B cell (primary cell): ENCODE results near the gene MGAT5. TPM values are rescaled to one million over a fixed set of nuclear protein-coding genes. Genes with fewer than 3 reads are reported as not detected.

Experiments used
- ATAC-seq: fragments of 200-7000 bp; cut with Tn5 transposase; one replicate; pipeline ENCODE4 v1.10.0; 2021; ENCODE audit warnings: low read depth, mild to moderate bottlenecking, moderate number of reproducible peaks, moderate library complexity
- CTCF ChIA-PET: fragments of 350-600 bp; sonication (Branson Sonifier 250); formaldehyde crosslinking; loops from one replicate; lab custom pipeline; 2021; ENCODE audit warnings: antibody characterized with exemption, inconsistent platforms; lab: Charles Lee
- POLR2A ChIA-PET: fragments of 350-600 bp; sonication (Branson Sonifier 250); formaldehyde crosslinking; loops from one replicate; lab custom pipeline; 2021; ENCODE audit warnings: antibody characterized with exemption; lab: Charles Lee
- DNase-seq: peaks from one replicate; pipeline ENCODE4 v3.0.0; 2013
- H2AFZ ChIP-seq: 2 replicates; pipeline ENCODE4 v1.6.1; 2012; ENCODE audit warnings: mild to moderate bottlenecking, low read depth, low read length; ENCODE audit not compliant: insufficient read depth, poor library complexity, severe bottlenecking
- H3K27ac ChIP-seq, 2 donors: 1 replicate in 1 of 2; 2 replicates in 1 of 2; pipeline ENCODE4 v1.5.1; 2012 to 2013; ENCODE audit warnings: low read length in 2 of 2, mild to moderate bottlenecking in 2 of 2, moderate library complexity in 1 of 2
- H3K27me3 ChIP-seq, 4 experiments: fragments of 200-600 bp in 1 of 4; sonication (generic) in 1 of 4; replicated peaks in 1 of 4; 1 replicate in 2 of 4; 2 replicates in 2 of 4; pipeline versions ENCODE4 v1.6.1 to v1.7.0; 2013 to 2016; ENCODE audit warnings: low read length in 3 of 4, mild to moderate bottlenecking in 2 of 4, mixed read lengths in 1 of 4, moderate library complexity in 1 of 4; ENCODE audit not compliant: insufficient read depth in 4 of 4, control insufficient read depth in 3 of 4; ENCODE audit errors: control extremely low read depth in 1 of 4
- H3K36me3 ChIP-seq, 2 experiments: replicated peaks in 1 of 2; 1 replicate in 1 of 2; 2 replicates in 1 of 2; pipeline versions ENCODE4 v1.6.1 to v1.7.1; 2013; ENCODE audit warnings: low read length in 1 of 2; ENCODE audit not compliant: insufficient read depth in 2 of 2, control insufficient read depth in 1 of 2; ENCODE audit errors: control extremely low read depth in 1 of 2, extremely low read depth in 1 of 2
- H3K4me1 ChIP-seq, 2 donors: fragments of 200-600 bp in 1 of 2; sonication (generic) in 1 of 2; 1 replicate in 1 of 2; 2 replicates in 1 of 2; pipeline versions ENCODE4 v1.5.1 to v1.6.1; 2013 to 2017; ENCODE audit warnings: low read length in 2 of 2; ENCODE audit not compliant: control insufficient read depth in 2 of 2, insufficient read depth in 2 of 2
- H3K4me2 ChIP-seq: replicated peaks from 2 replicates; pipeline ENCODE3; 2012; ENCODE audit warnings: mild to moderate bottlenecking, low read depth, low read length; ENCODE audit not compliant: poor library complexity, severe bottlenecking
- H3K4me3 ChIP-seq, 5 experiments: fragments of 200-600 bp in 1 of 5; sonication (generic) in 1 of 5; 1 replicate in 3 of 5; 2 replicates in 2 of 5; pipeline versions ENCODE4 v1.5.1 to v1.7.0; 2011 to 2016; ENCODE audit warnings: low read length in 4 of 5, mild to moderate bottlenecking in 4 of 5, low read depth in 2 of 5, control low read depth in 1 of 5, moderate library complexity in 1 of 5; ENCODE audit not compliant: insufficient read depth in 1 of 5; ENCODE audit errors: control extremely low read depth in 1 of 5, extremely low read depth in 1 of 5
- H3K79me2 ChIP-seq: fragments of 200-600 bp; sonication (generic); one replicate; pipeline ENCODE4 v1.6.0; 2016; ENCODE audit warnings: low read length; ENCODE audit not compliant: control insufficient read depth, insufficient read depth
- H3K9ac ChIP-seq: fragments of 200-600 bp; sonication (generic); 2 replicates; pipeline ENCODE4 v1.6.1; 2017; ENCODE audit warnings: mild to moderate bottlenecking, low read length, moderate library complexity
- H3K9me3 ChIP-seq, 3 donors: one replicate each; pipeline versions ENCODE4 v1.6.1 to v1.7.1; 2013; ENCODE audit warnings: low read length in 2 of 3; ENCODE audit not compliant: control insufficient read depth in 2 of 3, insufficient read depth in 1 of 3; ENCODE audit errors: control extremely low read depth in 1 of 3
- H4K20me1 ChIP-seq: 2 replicates; pipeline ENCODE4 v1.6.0; 2012; ENCODE audit warnings: mild to moderate bottlenecking, low read length; ENCODE audit not compliant: insufficient read depth, control insufficient read depth, poor library complexity, severe bottlenecking
- H3K27ac Mint-ChIP-seq: one replicate; pipeline ENCODE4 v1.8.0; 2021; ENCODE audit warnings: mixed read lengths
- H3K27me3 Mint-ChIP-seq: one replicate; pipeline ENCODE4 v1.8.0; 2021; ENCODE audit warnings: mixed read lengths
- H3K4me1 Mint-ChIP-seq: one replicate; pipeline ENCODE4 v1.8.0; 2021; ENCODE audit warnings: mixed read lengths
- H3K4me3 Mint-ChIP-seq: one replicate; pipeline ENCODE4 v1.8.0; 2021; ENCODE audit warnings: mixed read lengths
- H3K9me3 Mint-ChIP-seq: one replicate; pipeline ENCODE4 v1.8.0; 2022; ENCODE audit warnings: mixed read lengths; ENCODE audit not compliant: insufficient read depth
- EZH2 ChIP-seq: IDR thresholded peaks from 2 replicates; pipeline ENCODE4 v1.6.1; 2012; ENCODE audit warnings: borderline replicate concordance, low read depth, mild to moderate bottlenecking, moderate library complexity, low read length; ENCODE audit not compliant: insufficient read depth, poor library complexity, severe bottlenecking
- WGBS: methylation state at CpG from one replicate; pipeline ENCODE4 v1.1.5; 2013; ENCODE audit warnings: missing lambda C conversion rate; ENCODE audit not compliant: insufficient coverage; 5-methylcytosine and 5-hydroxymethylcytosine counted together
- intact Hi-C: fragments of 100-400 bp; cut with micrococcal nuclease; formaldehyde crosslinking; loops from one replicate; pipeline ENCODE4 v1.10.0; 2022
- polyA plus RNA-seq: library from polyadenylated mRNA; depleted of rRNA; stranded (reverse); fragments of >200 nt; gene quantifications from 2 replicates; pipeline ENCODE4 v1.2.3, GENCODE V29; 2012
- total RNA-seq, 2 donors: library from RNA; stranded (reverse); fragments of 120-200 nt in 1 of 2; gene quantifications; 1 replicate in 1 of 2; 2 replicates in 1 of 2; pipeline versions ENCODE4 v1.2.3 to v1.2.4, GENCODE V29; 2013 to 2022
- TF ChIP-seq, protein P1 (sequence below): fragments of 200-600 bp; IDR thresholded peaks from one replicate; pipeline ENCODE4 v1.8.0; 2022; ENCODE audit warnings: antibody characterized with exemption, mild to moderate bottlenecking

The MGAT5 gene
- total and polyA plus RNA-seq, 2 donors (not counting 1 experiment from before 2014, with no cell fraction given): 27.2 to 184 TPM

DNA sequence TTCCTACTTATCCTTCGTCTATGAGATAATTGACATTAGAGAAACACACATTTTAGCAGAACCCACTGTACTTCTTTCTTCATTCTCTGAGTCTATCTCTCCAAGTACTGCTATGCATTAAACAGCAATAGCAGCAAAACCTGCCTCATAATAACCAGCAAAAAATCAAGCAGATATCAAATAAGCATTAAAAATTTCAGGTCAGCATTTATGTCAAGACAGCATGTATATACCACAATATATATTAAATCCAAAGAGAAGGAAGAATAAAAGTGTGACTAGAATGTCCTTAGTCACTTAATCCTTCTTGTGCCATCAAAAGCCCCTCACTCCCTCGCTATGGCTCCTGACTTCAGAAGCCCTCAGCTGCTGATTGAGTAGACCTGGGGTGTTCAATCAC, 131.3 kb downstream of the MGAT5 start:
- Histone ChIP-seq H3K27me3 (no peaks in the 10 kb centered on the region), H3K9ac (no peak overlapping the region), H4K20me1 (peaks cover 13% of the 10 kb centered on the region), H3K36me3 (peaks cover 4 to 63% of the 10 kb centered on the region in 2 experiments), H3K9me3 (no peaks in the 10 kb centered on the region), H2AFZ (no peak overlapping the region), H3K27ac (no peak overlapping the region), H3K4me2 (no peak overlapping the region), H3K4me3 (no peak overlapping the region), H3K4me1 (peaks cover 0 to 6% of the 10 kb centered on the region in 2 donors), H3K79me2 (peaks cover 41% of the 10 kb centered on the region)
- H3K4me1 Mint-ChIP-seq: peaks cover 4% of the 10 kb centered on the region
- ATAC-seq: no peak
- H3K4me3 Mint-ChIP-seq: no peak overlapping the region
- H3K27me3 Mint-ChIP-seq: no peaks in the 10 kb centered on the region
- DNase-seq: no peak
- H3K27ac Mint-ChIP-seq: no peak overlapping the region
- TF ChIP-seq, protein P1, sequence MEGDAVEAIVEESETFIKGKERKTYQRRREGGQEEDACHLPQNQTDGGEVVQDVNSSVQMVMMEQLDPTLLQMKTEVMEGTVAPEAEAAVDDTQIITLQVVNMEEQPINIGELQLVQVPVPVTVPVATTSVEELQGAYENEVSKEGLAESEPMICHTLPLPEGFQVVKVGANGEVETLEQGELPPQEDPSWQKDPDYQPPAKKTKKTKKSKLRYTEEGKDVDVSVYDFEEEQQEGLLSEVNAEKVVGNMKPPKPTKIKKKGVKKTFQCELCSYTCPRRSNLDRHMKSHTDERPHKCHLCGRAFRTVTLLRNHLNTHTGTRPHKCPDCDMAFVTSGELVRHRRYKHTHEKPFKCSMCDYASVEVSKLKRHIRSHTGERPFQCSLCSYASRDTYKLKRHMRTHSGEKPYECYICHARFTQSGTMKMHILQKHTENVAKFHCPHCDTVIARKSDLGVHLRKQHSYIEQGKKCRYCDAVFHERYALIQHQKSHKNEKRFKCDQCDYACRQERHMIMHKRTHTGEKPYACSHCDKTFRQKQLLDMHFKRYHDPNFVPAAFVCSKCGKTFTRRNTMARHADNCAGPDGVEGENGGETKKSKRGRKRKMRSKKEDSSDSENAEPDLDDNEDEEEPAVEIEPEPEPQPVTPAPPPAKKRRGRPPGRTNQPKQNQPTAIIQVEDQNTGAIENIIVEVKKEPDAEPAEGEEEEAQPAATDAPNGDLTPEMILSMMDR: no peak
- no peak for TF ChIP-seq EZH2
- CTCF ChIA-PET: no interaction called here
- POLR2A ChIA-PET: no interaction called here
- 100% methylated on average over 1 of the region's 2 CpGs for WGBS
- H3K9me3 Mint-ChIP-seq: no peaks in the 10 kb centered on the region
- intact Hi-C loops: loop anchor here (5.0 kb wide), 1 partner anchor 38 kb away; no protein-coding TSS in a partner anchor

DNA sequence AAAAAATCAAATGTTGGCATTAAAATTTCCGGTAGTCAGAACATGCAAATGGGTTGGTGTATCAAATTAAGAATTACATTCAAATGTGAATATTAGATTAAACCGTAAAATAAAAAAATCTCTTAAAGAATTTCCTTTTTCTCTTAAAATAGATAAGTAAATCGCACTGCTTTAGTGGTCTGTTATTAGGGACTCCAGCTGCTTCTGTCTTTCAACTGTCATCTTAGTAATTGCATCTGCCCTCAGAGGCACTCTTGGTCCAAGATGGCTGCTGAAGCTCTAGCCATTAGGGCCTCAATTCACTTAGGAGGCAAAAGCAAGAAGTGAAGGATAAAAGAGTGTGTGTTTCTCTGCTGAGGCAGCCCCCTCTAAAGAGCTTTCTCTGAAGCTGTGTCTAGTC, 132.4 kb downstream of the MGAT5 start:
- no peaks in the 10 kb centered on the region for H3K9me3 Mint-ChIP-seq
- peak overlapping the region; percentile 47 for H3K27ac Mint-ChIP-seq
- no CpG with 5 or more reads among the region's 3 CpGs for WGBS
- Histone ChIP-seq H3K4me2 (no peak overlapping the region), H3K4me1 (peaks cover 7 to 14% of the 10 kb centered on the region in 2 donors), H3K27me3 (no peaks in the 10 kb centered on the region), H3K27ac (no peak overlapping the region), H4K20me1 (peaks cover 14% of the 10 kb centered on the region), H3K79me2 (peaks cover 39% of the 10 kb centered on the region), H2AFZ (no peak overlapping the region), H3K4me3 (no peak overlapping the region), H3K36me3 (peaks cover 4 to 63% of the 10 kb centered on the region in 2 experiments), H3K9ac (no peak overlapping the region), H3K9me3 (no peaks in the 10 kb centered on the region)
- TF ChIP-seq, protein P1: no peak
- TF ChIP-seq EZH2: no peak
- ChIA-PET POLR2A (no interaction called here), CTCF (interaction anchor here (1.6 kb wide), 1 partner anchor 26 kb away, joined by 6 read pairs; no protein-coding TSS in a partner anchor)
- intact Hi-C loops: loop anchor here (5.0 kb wide), 1 partner anchor 39 kb away; no protein-coding TSS in a partner anchor
- no peak overlapping the region for H3K4me3 Mint-ChIP-seq
- no peaks in the 10 kb centered on the region for H3K27me3 Mint-ChIP-seq
- peaks cover 11% of the 10 kb centered on the region for H3K4me1 Mint-ChIP-seq
- ATAC-seq (no peak), DNase-seq (no peak)
